ENCODE results near the gene SLC25A42. TPM values are rescaled to one million over a fixed set of nuclear protein-coding genes. Genes with fewer than 3 reads are reported as not detected.

The SLC25A42 gene
- total RNA-seq, 1 donor from 2014 or later: 10.2 TPM

DNA sequence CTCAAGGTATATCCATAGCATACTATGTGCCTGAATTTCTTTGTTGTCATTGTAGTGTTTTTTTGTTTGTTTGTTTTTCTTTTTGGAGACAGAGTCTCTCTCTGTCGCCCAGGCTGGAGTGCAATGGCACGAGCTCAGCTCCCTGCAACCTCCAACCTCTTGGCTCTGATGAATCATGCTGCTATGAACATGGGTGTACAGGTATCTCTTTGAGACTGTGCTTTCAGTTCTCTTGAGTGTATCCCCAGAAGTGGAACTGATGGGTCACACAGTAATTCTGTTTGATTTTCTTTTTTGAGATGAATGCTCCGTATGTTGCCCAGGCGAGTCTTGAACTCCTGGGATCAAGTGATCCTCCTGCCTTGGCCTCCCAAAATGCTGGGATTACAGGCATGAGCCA, 13.7 kb upstream of the SLC25A42 start:
- FAIRE-seq (no peak), DNase-seq (ENCODE audit: low spot score in 2 of 2) (no peak)

DNA sequence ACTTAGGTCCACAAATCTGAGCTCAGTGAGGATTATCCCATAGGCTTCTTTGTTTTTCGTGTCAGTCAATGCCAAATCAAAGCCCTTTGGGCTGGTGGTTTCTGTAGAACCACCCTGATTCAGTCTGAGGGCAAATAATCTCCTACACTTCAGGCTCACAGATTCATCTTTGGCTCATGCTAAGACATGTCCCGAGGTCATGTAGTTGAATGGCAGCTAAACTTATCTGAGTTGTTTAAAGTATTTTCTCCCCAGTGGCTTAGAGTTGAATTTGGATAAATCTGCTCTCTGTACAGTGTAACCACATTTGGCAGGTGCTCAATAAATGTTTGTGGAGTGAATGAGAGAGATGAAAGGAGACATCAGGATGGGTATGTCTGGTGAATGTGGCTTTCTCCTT, 13.1 kb upstream of the SLC25A42 start:
- no peak for DNase-seq (ENCODE audit: low spot score in 2 of 2)
- no peak for FAIRE-seq

DNA sequence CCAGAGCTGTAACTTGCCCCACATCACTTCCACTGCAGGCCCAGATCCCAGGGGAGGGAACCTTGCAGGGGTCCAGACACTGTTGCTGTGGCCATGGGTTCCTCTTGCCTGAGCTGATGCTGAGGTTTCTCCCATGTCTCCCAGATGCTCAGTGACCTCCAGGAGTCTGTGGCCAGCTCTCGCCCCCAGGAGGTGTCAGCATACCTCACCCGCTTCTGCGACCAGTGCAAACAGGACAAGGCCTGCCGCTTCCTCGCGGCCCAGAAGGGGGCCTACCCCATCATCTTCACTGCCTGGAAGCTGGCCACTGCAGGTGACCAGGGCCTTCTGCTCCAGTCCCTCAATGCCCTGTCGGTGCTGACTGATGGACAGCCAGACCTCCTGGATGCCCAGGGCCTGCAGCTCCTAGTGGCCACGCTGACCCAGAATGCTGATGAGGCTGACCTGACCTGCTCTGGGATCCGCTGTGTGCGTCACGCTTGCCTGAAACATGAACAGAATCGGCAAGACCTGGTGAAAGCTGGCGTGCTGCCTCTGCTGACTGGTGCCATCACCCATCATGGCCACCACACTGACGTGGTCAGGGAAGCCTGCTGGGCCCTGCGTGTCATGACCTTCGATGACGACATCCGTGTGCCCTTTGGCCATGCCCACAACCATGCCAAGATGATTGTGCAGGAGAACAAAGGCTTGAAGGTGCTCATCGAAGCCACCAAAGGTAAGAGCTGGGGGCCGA, 12.1 kb upstream of the SLC25A42 start:
- FAIRE-seq (no peak), DNase-seq (ENCODE audit: low spot score in 2 of 2) (no peak)

DNA sequence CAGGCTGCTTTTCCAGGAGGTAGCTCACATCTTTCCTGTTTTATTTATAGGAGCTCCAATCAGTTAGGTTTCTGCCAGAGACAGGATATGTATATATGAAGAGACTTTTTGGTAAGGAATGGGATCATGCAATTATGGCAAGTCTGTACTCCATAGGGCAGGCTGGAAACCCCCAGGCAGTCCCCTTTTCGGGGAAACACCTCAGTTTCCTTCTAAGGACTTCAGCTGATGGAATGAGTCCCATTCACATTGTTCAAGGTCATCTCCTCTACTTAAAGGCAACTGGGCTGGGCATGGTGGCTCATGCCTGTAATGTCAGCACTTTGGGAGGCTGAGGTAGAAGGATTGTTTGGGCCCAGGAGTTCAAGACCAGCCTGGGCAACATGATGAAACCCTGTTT, 10.9 kb upstream of the SLC25A42 start:
- DNase-seq (ENCODE audit: low spot score in 2 of 2): no peak
- FAIRE-seq: no peak

DNA sequence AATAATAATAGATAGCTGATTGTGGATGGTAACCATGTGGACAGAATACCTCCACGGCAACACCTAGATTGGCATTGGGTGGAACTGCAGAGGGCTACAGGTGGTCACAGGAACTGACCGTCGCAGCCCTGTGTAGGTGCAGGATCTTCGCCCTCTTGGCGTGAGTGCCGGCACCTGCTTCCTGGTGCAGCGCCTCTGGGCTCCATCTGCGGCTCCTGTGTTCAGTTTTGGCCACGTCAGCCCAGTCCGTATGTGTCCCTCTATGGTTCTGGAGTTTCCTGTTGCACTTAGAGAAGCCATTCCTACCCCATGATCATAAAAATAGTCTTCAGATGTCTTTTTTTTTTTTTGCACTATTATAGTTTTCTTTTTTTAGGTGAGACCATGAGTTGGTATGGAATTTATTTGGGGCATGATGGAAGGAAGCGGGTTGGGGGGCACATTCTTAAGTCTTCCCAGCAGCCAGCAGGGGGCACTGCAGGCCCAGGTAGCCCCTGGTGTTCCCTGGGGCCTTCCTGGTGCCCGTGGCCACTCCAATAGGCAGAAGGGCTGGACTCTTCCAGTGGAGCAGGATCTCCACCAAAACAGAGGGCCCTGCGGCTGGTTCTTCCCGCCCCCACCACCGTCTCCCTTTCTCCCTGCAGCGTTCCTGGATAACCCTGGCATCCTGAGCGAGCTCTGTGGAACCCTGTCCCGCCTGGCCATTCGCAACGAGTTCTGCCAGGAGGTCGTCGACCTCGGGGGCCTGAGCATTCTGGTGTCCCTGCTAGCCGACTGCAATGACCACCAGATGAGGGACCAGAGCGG, 10.1 kb upstream of the SLC25A42 start:
- FAIRE-seq (no peak), DNase-seq (ENCODE audit: low spot score in 2 of 2) (peak in 1 of 2 donors; percentile 76)

DNA sequence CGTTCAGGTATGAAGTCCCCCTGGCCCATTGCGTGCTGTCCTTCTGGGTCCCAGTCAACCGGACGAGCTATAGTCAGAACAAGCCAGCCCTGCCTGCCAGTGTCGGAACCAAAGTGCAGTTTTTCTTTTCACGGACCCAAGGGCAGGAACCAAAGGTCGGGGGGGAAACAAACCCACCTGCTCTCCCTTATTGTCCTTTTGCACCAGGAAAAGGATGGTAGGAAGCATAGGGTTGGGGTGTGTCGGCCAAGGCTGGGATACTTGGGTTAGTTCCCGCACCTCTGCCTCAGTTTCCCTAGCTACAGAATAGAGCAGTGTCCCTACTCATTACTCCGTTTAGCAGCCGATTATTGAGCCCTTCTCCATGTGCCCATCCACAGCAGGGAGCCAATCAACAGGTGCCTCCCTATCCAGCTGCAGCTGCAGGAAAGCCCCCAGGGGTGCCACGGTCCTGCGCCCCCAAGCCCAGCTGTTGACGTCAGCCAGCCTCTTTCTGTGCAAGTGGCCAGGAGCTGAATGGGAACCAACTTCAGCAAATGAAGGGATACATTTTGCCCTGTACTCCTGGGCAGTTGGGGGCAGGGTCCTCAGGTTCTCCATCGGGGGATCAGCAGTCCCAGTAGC, 9.4 kb upstream of the SLC25A42 start:
- FAIRE-seq (no peak), DNase-seq (ENCODE audit: low spot score in 2 of 2) (no peak)

DNA sequence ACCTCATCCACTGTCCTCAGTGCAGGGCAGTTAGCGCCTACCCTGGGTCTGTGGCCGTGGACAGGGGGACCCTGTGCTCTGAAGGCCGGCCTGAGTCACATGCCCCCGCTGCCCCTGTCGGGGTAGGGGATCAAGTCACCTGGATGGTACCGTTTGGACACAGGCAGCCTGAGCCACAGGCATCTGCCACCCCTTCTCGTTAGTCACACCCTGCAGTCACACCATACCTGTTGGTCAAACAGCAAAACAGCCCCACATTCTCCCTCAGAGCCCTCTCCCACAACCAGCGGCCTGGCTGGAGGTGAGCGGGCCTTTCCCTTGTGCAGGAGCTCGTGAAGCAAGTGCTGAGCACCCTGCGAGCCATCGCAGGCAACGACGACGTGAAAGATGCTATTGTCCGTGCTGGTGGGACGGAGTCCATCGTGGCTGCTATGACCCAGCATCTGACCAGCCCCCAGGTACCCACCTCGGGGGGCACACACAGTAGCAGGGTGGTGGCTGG, 8.8 kb upstream of the SLC25A42 start:
- DNase-seq (ENCODE audit: low spot score in 2 of 2) (no peak), FAIRE-seq (no peak)

DNA sequence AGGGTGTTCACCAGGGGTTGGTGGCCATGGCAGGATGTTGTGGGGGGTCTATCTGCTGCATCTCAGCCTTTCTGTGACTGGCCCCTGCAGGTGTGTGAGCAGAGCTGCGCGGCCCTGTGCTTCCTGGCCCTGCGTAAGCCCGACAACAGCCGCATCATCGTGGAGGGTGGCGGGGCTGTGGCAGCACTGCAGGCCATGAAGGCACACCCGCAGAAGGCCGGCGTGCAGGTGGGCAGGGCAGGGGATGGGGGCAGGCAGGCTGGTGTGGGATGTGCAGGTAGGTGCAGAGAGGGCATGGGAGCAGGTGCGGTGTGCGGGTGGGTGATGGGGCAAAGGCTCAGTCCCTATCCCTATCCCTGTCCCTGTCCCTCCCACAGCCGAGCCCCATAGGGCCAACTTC, 8.1 kb upstream of the SLC25A42 start:
- DNase-seq (ENCODE audit: low spot score in 2 of 2): no peak
- no peak for FAIRE-seq

DNA sequence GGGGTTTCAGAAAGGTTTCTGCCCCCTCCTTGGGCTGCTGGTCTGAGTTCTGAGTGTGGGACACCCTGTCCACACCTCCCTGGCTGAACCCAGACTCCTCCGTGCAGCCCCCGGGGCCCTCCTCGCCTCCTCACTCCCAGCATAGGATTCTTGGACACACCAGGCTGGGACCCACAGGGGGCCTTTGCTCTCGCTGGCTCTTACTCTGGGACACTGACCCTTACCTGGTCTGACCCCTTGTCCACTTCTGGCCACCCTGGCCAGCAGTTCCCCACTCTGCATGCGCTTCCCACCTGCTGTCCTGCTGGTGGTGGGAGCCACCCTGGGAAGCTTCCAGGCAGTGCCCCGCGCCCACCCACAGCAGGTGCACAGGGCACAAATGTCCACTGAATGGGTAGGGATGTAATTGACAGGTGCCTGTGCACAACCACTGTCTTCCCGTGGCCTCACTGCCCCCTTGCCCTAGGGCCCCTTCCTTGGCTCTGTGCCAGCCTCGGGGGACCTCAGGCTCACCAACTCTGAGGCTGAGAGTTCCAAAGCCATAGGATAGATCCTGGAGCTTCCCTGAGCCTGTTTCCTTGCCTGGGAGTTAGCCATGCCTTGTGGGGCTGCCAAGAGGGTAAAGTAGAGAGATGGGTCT, 7.0 kb upstream of the SLC25A42 start:
- DNase-seq (ENCODE audit: low spot score in 2 of 2): no peak
- no peak for FAIRE-seq

DNA sequence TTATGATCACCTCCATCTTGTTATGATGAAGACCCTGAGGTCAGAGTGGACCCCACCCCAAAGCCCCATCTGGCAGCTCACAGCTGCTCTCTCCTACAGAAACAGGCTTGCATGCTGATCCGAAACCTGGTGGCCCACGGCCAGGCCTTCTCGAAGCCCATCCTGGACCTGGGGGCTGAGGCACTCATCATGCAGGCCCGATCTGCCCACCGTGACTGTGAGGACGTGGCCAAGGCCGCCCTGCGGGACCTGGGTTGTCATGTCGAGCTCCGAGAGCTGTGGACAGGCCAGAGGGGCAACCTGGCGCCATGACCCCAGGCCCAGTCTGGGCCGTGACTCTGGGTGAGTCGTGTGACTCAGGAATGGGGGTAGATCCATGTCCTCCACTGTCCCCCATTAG, 6.5 kb upstream of the SLC25A42 start:
- no peak for DNase-seq (ENCODE audit: low spot score in 2 of 2)
- FAIRE-seq: no peak

DNA sequence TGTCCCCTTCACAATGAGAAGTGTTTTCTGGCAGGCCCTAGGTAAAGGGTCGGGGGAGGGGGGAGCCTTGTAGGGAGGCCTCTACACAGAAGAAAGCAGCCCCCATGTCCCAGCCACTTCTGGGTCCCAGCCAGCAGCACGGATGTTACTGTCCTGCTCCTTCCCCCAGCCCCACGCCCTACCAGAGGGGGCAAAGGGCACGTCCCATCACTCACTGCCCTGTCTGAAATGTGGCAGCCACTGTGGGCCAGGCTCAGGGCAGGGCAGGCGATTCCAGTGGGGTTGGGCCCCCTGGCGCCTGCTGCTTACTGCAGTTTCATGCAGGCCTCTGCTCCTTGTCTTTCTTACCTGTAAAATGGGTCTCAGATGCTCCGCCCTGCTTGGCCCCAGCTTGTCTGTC, 6.1 kb upstream of the SLC25A42 start:
- FAIRE-seq: no peak
- DNase-seq (ENCODE audit: low spot score in 2 of 2): no peak

DNA sequence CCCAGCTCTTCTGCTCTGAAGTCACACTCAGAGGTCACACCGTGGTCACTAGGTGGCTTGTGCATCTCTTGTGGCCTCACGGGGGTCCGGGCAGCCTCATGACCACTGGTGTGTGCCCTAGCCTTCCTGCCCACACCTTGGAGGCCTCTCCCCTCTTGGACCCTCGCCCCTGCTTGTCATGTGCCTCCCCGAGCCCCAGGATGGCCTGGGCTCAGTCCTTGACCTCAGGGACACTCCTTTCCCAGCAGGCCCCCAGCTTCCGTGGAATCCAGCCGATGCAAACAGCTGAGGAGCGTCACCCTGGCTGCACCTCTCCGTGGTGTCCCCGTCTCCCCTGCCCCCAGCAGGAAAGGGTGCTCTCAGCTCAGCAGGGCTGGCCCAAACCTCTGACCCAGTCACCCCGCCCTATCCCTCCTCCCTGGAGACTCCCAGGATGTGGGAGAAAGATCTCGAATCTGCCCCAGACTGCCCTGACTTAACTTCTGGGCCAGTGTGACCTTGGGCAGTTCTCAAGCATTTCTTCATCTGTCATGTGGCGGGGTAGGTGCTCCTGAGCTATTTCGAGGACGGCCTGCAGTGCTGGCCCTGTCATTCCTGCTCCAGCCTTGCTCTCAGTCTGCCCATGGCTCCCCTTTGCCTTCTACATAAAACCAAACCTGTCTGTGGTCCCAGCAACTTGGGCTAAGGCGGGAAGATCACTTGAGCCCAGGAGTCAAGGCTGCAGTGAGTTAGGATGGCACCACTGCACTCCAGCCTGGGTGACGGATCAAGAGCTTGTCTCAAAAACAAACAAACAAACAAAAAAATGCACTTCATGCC, 4.6 kb upstream of the SLC25A42 start:
- FAIRE-seq (no peak), DNase-seq (ENCODE audit: low spot score in 2 of 2) (no peak)

DNA sequence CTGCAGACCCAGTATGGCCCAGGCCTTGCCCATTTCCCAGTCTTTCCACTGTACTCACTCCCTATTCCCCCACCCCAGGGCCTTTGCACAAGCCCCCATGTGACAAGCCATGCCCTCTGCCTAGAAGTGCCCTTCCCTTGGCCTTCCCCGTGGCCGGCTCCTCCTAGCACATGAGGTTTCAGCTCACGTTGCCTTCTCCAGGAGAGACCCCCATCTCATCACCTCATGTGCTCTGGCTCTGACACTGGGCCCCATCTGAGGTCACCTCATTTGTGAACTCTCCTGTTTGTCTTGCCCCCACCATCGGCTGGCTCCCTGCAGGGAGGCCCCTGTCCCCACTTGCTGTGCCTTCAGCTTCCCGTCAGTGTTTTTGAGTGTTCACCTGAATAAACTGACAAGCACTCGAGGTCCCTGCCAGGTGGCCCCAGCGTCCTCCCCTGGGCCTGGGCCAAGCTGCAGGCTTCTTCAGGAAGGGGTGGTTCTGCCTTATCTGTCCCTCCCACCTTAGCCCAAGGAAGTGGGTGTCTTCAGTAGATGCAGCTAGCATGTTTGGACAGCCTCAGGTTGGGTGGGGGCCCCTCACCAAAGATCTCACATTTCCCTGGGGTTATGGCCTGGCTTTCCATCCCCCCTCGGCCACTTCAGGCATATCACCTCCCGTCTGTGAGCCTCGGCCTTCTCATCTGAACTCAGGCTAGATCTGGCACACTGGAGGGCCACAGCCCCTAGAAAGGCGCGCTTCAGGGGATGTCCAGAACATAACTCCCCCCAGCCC, 3.8 kb upstream of the SLC25A42 start:
- no peak for FAIRE-seq
- DNase-seq (ENCODE audit: low spot score in 2 of 2): no peak

DNA sequence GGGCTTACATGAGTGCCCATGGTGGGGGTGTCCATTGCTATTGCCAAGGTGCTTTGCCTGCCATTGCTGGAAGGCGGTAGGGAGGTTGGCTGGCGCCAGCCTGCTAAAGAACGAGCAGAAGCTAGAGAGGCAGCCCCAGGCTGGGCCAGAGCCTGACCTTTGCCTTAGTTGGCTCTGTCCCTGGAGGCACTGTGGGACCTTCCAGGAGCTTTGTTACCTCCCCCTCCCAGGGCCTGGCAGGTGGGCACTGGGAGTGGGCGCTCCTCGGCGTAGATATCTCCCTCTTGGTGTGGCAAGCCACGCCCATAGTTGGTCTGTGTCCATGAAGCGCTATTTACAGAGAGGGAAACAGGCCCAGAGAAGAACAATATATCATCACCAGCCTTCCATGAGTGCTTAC, 2.3 kb upstream of the SLC25A42 start:
- FAIRE-seq (no peak), DNase-seq (ENCODE audit: low spot score in 2 of 2) (no peak)

DNA sequence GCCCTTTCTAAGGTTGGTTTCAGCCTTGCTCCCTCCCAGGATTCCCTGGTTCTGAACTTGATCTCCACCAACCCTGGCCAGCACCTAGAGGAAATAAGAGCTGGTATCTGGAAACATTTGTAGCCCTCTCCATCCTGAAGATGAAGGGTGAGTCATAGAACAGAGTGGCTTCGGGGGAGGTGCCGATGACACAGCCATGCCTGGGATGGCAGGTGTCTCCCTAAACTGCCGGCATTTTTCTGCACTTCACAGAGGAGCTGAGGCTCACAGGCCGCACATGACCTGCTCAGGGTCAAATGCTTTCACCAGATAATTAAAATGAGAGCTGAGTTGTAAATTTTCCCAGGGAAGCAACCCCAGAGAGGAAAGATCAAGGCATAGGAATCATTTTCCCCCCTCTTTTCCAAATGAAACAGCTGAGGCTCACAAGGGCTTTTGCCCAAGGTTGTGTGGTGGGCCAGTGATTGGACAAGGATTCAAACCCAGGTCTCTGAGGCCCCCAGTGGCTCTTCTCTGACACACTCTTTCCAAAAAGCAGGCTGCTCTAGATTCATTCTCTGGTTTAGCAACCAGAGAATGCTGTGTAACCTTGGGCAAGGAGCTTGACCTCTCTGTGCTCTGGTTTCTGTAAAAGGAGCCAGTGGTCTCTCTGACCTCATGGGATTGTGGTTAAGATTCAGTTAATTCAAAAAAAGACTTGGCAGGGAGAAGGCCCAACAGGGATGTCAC, 1.2 kb upstream of the SLC25A42 start:
- DNase-seq (ENCODE audit: low spot score in 2 of 2) (no peak), FAIRE-seq (no peak)

DNA sequence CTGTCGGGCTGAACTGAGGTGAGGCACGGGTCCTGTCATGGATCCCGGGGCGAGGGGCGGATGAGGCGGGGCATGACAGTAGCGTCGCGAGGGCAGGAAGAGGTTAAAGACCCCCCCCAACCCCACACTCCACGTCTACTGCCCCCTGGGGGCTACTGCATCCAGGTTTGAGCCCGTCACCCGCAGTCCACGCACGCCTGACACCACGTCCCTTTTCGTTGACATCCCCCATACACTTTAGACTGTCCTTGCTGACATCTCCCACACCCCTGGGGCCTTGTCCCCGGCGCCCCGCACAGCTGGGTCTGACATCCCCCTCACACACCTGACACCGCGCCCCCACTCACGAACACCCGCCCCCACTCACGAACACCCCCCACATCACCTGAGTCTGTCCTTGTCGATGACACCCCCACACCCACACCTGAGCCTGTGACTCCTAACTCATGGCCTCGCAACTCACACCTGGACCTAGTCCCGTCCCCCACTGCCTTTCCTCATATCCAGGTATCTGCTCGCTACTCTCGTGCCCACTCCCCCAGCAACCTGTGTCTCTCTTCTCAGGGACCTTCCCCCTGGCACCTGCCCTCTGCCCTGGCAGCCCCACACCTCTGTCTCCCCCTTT, 416 bp downstream of the SLC25A42 start:
- DNase-seq (ENCODE audit: low spot score in 2 of 2) (no peak), FAIRE-seq (no peak)

DNA sequence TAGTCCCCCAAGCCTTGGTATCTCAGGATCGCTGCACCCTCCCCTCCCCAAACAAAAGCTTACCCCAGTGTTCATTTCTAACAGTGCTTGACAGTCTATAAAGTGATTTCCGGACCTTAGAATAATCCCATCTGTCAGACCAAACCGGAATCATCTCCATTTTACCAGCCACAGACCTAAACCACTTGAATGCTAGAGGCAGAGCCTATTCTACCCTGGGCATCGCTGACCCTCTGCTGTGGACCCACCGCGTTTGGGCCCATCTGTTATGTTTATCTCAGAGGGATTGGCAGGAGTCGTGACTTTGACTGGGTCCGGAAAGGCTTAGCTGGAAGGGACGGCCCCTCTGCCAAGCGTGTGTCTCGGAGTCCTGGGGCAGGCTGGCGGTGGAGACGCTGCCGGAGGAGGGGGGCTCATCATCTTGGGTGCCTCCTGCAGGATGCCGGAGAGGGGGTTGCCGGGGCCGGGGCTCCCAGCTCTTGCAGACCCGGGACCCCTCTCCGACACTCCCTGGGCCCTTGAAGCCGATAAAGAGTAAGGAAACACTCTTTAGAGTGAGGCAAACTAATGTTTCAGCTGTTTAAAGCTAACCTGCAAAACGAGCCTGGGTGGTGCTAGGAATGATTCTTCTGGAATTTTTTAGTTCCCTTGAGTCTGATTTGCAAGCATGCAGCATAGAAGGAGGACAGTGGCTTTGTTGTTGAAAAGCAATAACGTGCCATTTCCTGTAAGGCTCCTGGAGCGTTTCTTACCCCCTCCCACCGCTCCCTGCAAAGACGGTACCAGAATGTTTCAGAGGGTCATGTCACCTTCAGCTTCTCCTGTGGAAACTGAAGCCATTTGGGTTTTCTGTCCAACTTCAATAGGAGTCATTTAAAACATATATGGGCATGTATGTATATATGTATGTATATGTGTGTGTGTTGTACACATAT, 1.3 kb downstream of the SLC25A42 start:
- DNase-seq (ENCODE audit: low spot score in 2 of 2): no peak
- FAIRE-seq: no peak

Data from frontal cortex (tissue), 4 donors.